ENCODE data around the gene UGT3A1. TPM values are rescaled to one million over a fixed set of nuclear protein-coding genes. Genes with fewer than 3 reads are reported as not detected.
A peak's percentile ranks its signal among the peaks of the same experiment; 100 is the strongest.
"Not testable (repeated sequence)": the region's sequence is repeated elsewhere in the genome, so short reads cannot be mapped to it uniquely, and the experiment has no call there.

The UGT3A1 gene
- total RNA-seq, 1 experiment from 2014 or later: not detected

DNA sequence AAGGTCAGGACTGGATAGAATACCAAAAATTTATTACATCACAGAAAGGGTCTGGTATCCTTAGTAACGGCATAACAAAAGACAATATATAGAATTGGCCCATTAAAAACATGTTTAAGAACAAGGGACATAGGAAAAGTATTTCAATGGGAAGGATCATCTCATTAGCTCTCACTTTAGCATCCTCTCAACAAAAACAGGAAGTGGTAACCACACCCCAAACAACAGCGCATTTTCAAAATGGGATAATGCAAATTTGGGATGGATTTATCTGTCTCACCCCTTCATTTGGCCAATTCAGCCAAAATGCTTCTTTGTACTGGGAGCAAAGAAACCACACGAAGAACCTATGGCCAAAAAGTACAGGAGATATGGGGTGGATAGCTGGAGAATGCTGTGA, 9.8 kb upstream of the UGT3A1 start:
- in situ Hi-C loops (cut with HindIII; ENCODE audit: low pct_unique_long_range_greater_than_20kb, low sequenced_read_pairs): no loop called here
- DNase-seq (ENCODE audit: low read depth): no peak

DNA sequence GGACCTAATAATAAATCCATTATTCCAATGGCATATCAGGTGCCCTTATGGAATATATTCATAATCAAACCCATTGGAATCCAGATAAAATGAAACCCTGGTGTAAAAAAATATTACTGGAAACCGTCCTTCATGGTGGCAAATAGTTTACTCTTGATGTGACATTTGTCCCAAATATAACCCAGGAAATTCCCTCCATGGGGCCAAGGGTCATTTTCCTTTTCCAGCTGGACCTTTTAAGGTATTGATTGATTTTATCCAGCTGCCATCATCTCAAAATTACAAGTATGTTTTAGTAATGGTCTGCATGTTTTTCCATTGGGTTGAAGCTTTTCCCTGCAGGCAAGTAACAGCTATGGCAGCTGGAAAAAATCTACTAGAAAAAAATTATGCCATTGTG, 8.4 kb upstream of the UGT3A1 start:
- DNase-seq (ENCODE audit: low read depth): no peak
- in situ Hi-C loops (cut with HindIII; ENCODE audit: low pct_unique_long_range_greater_than_20kb, low sequenced_read_pairs): no loop called here

DNA sequence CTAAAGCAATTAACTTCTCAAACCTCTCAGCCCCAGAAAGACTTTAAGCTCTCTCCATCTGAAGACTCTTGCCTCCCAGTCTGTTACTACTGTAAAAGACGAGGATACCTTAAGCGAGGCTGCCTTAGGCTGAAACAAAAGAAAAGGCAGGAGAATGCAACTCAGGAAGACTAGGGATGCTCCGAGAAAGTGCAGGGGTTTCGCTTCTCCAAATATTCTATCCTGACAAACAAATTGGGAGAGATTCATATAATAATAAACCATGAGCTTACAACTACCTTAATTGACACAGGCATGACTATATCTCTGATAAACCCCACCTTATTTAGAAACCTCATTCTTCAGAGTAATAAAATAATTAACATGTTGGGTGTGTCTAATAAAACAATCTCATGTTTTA, 4.9 kb upstream of the UGT3A1 start:
- no peak for DNase-seq (ENCODE audit: low read depth)
- in situ Hi-C loops (cut with HindIII; ENCODE audit: low pct_unique_long_range_greater_than_20kb, low sequenced_read_pairs): no loop called here

DNA sequence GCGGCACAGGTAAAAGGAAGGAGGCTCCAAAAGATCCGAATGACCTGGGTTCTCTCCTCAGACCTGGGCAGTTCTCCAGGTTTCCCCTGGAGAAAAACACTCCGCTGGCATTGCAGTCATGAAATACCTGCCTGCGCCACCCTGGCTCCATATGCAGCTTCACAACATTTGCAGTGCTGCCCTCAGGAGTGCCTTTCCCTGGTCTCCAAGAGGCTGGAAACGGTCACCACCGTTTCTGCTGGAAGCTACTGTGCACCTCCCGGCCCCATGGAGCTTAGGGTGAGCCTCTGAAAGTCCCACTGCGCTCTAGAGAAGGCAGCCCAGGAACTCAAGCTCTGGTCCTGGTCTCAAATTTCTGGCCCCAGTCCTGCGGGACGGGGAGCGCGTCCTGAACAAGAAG, 670 bp downstream of the UGT3A1 start:
- no peak for DNase-seq (ENCODE audit: low read depth)
- in situ Hi-C loops (cut with HindIII; ENCODE audit: low pct_unique_long_range_greater_than_20kb, low sequenced_read_pairs): no loop called here

DNA sequence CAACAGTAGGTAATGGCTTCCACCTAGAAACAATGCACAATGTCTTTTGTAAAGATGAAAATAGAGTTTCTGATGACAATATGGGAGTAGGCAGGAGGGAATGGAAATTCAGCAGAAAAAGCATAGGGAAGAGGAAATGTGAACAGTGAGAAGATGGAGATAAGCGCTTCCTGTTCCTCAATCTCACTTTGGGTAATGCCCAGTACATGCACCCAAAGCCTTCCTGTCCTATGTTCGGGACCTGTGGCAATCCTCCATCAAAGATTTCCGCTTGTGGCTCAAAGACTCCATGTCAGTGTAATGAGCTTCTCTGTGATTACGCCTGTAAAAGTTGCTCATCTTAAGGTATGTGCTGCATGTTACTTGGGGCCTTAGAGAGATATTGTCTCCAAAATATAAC, 2.7 kb downstream of the UGT3A1 start:
- in situ Hi-C loops (cut with HindIII; ENCODE audit: low pct_unique_long_range_greater_than_20kb, low sequenced_read_pairs): no loop called here
- DNase-seq (ENCODE audit: low read depth): no peak

DNA sequence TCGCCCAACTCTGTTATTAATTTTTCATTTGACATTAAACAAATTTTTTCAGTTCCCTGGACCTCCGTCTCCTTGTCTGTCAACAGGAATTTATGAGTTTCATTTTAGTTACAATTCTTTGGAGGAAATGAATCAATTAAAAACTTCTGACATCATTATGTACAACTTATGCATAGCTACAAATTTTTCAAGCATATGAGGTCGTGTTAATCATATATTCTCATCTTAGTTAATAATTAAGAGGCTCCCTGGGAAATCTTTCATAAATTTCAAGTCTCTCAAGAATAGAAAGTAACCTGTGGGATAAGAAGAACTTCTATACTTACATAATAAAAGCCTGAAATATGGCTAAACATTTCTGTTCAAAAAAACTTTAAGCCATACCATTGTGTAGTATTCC, 3.4 kb downstream of the UGT3A1 start:
- in situ Hi-C loops (cut with HindIII; ENCODE audit: low pct_unique_long_range_greater_than_20kb, low sequenced_read_pairs): no loop called here
- no peak for DNase-seq (ENCODE audit: low read depth)

DNA sequence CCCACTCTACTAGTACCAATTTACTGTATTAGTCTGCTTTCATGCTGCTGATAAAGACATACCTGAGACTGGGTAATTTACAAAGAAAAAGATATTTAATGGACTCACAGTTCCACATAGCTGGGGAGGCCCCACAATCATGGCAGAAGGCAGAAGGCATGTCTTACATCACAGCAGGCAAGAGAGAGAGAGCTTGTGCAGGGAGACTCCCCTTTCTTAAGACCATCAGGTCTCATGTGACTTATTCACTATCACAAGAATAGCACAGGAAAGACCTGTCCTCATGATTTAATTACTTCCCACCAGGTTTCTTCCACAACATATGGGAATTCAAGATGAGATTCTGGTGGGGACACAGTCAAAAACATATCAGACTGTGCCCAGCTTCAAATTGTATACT, 11.5 kb downstream of the UGT3A1 start:
- in situ Hi-C loops (cut with HindIII; ENCODE audit: low pct_unique_long_range_greater_than_20kb, low sequenced_read_pairs): no loop called here
- DNase-seq (ENCODE audit: low read depth): no peak

DNA sequence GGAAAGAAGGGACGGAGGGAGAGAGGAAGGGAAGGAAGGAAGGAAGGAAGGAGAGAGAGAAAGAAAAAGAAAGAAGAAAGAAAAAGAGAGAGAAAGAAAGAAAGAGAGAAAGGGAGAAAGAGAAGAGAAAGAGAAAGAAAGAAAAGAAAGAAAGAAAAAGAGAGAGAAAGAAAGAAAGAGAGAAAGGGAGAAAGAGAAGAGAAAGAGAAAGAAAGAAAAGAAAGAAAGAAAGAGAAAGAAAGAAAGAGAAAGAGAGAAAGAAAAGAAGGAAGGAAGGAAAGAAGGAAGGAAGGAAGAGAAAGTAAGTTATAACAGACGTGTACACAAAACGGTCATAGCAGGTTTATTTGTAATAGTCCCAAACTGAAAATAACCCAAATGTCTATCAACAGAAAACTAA, 14.3 kb downstream of the UGT3A1 start:
- in situ Hi-C loops (cut with HindIII; ENCODE audit: low pct_unique_long_range_greater_than_20kb, low sequenced_read_pairs); DNase-seq (ENCODE audit: low read depth): not testable (repeated sequence)

DNA sequence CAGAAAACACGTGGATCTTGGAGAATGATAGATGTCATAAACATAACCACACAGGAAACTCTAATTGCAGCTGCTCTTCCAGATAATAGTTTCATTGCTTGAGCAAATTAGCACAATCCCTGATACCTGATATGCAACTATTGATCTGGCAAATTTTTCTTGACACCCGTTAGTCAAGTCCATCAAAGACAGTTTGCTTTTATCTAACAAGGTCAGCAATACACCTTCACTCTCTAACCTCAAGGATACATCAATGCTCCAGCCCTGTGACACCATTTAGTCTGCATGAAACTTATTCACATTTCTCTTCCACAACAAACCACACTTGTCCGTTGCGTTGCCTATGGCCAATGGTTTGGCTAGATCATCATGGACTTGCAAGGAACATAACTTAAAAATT, 16.6 kb downstream of the UGT3A1 start:
- no peak for DNase-seq (ENCODE audit: low read depth)
- in situ Hi-C loops (cut with HindIII; ENCODE audit: low pct_unique_long_range_greater_than_20kb, low sequenced_read_pairs): no loop called here

DNA sequence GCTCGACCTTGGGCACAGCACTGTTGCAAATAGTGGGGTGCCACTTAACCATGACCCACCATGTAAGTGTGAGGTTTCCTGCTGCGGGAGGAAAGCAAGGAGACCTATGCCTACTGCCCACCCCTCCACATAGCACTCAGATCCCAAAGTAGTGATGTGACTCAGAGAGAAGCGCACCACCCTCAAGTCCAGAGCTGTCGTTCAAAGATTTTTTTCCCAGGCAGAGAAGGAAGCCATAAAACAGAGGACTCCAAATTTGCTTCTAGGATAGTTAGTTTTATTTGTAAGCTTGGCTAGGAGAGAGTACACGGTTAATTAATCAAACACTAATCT, 19.3 kb downstream of the UGT3A1 start:
- in situ Hi-C loops (cut with HindIII; ENCODE audit: low pct_unique_long_range_greater_than_20kb, low sequenced_read_pairs): no loop called here
- no peak for DNase-seq (ENCODE audit: low read depth)

DNA sequence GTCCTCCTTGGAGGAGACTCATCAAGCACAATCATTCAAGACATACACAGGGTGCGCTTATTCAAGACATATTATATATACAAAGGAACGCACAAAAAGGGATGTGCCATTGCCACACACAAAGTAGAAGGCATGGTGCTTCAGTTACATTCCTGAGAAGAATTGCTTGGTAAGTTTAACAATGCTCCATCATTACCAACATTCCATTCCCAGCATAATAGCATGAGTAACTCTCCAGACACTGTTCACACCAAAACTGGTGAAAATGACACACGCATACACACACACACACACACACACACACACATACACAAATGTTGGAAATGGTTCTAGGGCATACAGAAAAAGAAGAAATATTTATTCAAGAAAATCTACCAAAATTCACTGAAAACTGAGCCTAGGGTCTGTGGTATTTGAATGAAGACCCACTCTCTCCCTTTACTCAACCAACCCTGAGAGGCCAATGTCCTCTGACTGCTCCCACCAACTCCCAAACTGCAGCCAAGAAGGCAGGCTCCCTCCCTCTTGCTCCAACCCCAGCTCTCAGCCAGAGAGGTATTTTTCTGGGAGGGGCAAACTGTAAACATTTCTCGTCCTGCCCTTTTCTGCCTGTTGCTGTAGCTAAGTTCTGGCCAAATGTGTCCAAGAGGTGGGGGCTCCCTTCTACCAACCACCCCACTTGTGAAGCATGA, 19.9 kb downstream of the UGT3A1 start:
- no peak for DNase-seq (ENCODE audit: low read depth)
- in situ Hi-C loops (cut with HindIII; ENCODE audit: low pct_unique_long_range_greater_than_20kb, low sequenced_read_pairs): no loop called here

DNA sequence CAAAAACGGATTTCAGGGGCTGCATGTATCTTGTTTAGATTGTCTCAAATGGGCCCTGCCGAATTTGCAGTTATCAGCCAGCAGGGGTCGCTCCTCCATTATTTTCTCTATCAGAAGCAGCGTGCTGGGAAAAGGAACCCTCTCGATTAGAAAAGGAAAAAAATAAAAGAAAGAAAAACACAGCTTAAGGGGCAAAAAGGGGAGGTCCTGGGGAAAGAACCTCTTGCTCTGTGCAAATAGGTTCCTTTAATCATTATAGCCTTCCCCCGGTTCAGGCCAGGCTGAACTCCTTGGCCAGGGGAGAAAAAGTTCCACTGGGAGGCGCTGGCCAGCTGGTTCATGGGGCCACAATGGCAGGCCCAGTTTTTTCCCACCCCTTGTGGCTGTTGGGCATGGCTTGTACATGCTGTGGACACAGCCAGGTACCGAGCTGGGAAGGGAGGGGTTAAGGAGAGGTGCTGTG, 27.8 kb downstream of the UGT3A1 start:
- in situ Hi-C loops (cut with HindIII; ENCODE audit: low pct_unique_long_range_greater_than_20kb, low sequenced_read_pairs): no loop called here
- DNase-seq (ENCODE audit: low read depth): no peak

DNA sequence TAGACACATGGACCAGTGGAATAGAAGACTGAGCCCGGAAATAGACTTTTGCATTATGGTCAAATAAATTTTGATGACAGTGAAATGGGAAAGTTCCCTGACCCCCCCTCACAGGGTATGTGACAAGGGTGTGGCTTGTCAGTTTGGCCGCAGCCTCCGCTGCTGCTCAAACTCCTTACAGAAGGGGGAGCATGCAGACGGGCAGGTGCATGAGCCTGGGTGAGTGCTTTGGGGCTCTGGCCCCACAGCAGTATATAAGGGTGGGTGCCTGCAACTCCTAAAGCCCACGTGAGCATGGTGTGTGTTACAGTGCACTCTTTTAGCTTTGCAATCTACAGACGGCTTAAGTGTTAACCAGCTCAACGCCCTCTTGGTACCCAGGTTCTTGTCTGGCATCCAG, 30.9 kb downstream of the UGT3A1 start:
- in situ Hi-C loops (cut with HindIII; ENCODE audit: low pct_unique_long_range_greater_than_20kb, low sequenced_read_pairs): no loop called here
- no peak for DNase-seq (ENCODE audit: low read depth)

DNA sequence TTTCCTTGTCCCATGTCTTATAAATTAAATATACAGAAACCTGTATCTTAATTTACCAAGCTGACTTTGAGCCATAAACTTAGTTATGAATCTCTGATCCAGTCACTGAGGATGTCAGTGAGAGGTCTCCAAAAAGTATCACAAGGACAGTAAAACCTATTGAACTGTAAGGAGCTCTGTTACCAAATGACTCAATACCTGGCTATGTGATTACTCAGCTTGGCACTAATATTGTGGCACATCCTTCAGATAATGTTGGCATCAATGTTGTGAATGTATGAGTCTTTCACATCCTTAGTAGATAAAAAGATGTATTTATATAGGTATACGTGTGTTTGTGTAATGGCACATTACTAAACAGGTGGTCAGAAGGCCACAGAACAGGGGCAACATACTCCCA, 34.8 kb downstream of the UGT3A1 start:
- DNase-seq (ENCODE audit: low read depth): no peak
- in situ Hi-C loops (cut with HindIII; ENCODE audit: low pct_unique_long_range_greater_than_20kb, low sequenced_read_pairs): no loop called here

DNA sequence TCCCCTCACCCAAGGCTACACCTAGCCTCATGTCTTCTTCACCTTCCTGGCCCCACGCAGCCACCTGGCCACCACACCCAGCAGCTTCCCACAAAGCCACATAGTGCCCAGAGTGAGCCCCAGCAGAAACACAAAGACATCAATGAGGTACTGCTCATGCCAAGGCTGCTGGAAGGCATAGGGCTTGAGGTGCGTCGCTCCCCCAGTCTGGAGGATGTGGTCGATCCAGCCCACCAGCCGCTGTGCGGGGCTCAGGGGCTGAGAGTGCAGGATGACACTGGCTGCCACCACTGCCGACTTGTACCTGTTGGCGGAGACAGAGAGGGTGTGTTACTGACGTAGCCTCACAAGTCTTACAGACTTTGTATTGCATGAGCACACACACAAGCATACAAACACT, 37.0 kb downstream of the UGT3A1 start:
- in situ Hi-C loops (cut with HindIII; ENCODE audit: low pct_unique_long_range_greater_than_20kb, low sequenced_read_pairs): no loop called here
- no peak for DNase-seq (ENCODE audit: low read depth)

DNA sequence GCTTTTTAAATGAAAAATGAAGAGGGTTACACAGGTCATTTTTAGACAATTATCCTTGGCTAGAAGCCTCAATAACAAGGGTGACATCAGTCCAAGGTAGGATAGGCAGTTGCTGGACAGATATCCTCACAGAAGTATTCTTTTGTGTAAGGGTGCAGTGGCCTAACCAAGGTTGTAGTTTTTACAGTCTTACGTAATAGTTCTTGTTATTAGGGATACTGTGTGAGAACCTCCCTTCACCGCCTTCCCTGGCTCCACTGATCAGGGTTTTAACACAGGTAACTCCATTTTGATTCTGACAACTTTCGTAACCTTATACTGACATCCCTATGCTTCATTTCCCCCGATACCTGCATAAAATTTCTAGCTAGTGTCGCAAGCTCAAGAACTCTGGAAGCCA, 44.1 kb downstream of the UGT3A1 start:
- in situ Hi-C loops (cut with HindIII; ENCODE audit: low pct_unique_long_range_greater_than_20kb, low sequenced_read_pairs): no loop called here
- no peak for DNase-seq (ENCODE audit: low read depth)

DNA sequence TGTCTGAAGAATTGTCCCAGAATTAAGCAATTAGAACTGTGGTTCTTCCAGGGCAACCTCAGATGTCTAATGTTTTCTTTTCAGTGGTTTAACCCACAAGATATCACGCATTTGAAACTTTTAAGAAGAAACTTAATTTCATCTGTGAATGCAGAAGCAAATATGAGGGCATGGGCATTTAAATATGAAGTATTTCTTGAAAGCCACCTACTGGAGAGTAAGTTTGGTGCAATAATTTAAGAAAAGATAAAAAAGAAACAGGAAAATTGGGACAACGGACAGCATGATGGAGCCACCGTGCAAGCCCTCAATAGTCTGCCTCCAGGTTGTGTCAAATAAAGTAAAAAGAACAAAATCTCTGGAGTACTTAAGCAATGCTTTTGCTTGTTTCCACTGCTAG, 51.6 kb downstream of the UGT3A1 start:
- in situ Hi-C loops (cut with HindIII; ENCODE audit: low pct_unique_long_range_greater_than_20kb, low sequenced_read_pairs): no loop called here
- DNase-seq (ENCODE audit: low read depth): no peak

DNA sequence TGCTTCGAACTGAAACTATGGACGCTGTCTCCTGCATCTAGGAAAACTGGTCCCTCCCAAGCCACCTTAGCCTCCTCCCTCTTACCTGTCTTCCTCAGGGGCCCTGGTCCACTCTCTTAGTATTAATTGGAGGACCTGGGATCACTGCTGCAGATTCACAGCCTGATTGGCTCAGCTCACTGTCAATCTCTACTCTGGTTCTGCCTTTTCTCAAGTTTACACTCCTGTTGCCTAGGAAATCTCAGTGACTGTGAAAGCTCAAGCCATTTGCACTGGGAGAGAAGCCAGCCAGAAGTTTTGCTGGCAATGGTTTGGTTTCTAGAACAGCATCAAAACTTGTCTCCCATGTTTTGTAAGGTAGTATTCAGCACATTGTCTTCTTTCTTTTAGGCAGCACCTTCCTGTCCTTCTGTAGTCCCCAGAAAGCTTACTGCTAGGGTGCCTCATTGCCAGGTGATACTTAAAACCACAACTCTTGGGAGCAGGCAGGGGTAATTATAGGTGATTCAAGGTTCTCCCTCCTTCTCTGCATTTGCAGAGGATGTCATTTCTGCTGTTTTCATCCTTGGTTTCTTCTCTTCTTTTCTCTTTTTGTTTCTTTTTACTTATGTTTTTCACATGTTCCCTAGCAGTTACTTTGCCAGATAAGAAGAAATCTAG, 52.5 kb downstream of the UGT3A1 start, which contains the start of gene CAPSL:
TSS of gene CAPSL (minus strand) at position 55 of the 660 bp plus-strand sequence. CDS start 17,502 bp downstream, outside the sequence.
- peak; percentile 34 for DNase-seq (ENCODE audit: low read depth)
- in situ Hi-C loops (cut with HindIII; ENCODE audit: low pct_unique_long_range_greater_than_20kb, low sequenced_read_pairs): no loop called here

DNA sequence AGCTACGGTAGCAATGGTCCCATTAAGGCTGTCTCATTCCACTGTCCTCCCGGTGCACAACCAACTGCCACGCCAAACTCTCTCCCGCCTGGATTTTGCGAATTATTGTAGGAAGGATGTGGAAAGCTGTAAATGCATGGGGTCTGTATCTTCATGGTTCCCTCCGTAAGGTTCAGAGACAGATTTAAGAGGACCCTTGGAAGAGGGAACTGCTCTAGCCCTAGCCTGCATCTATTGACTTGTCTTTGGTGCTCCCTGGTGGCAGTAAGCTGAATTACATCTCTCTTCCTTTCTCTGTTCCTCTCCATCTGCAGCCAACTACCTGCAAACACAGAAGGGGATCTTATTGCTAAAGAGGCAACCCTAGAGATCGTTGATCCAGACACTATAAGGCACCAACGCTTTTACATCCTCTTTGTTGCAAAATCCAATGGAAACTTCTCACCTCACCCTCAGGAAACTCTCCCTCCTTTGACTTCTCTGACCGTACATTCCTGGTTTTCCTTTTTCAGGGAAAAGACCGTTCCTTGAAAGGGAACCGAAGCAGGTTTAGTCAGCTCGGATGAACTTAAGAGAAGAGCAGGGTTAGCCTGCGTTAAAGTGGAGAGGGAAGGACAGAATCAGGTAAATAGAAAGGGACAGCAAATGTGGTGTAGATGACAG, 64.7 kb downstream of the UGT3A1 start:
- peak; percentile 40 for DNase-seq (ENCODE audit: low read depth)
- in situ Hi-C loops (cut with HindIII; ENCODE audit: low pct_unique_long_range_greater_than_20kb, low sequenced_read_pairs): no loop called here

All from Caki2 (cell line).